Measurements from ENCODE around the gene TAF3. TPM values are rescaled to one million over a fixed set of nuclear protein-coding genes. Genes with fewer than 3 reads are reported as not detected.
"Not testable (repeated sequence)": the region's sequence is repeated elsewhere in the genome, so short reads cannot be mapped to it uniquely, and the experiment has no call there.

TAF3 gene, protein sequence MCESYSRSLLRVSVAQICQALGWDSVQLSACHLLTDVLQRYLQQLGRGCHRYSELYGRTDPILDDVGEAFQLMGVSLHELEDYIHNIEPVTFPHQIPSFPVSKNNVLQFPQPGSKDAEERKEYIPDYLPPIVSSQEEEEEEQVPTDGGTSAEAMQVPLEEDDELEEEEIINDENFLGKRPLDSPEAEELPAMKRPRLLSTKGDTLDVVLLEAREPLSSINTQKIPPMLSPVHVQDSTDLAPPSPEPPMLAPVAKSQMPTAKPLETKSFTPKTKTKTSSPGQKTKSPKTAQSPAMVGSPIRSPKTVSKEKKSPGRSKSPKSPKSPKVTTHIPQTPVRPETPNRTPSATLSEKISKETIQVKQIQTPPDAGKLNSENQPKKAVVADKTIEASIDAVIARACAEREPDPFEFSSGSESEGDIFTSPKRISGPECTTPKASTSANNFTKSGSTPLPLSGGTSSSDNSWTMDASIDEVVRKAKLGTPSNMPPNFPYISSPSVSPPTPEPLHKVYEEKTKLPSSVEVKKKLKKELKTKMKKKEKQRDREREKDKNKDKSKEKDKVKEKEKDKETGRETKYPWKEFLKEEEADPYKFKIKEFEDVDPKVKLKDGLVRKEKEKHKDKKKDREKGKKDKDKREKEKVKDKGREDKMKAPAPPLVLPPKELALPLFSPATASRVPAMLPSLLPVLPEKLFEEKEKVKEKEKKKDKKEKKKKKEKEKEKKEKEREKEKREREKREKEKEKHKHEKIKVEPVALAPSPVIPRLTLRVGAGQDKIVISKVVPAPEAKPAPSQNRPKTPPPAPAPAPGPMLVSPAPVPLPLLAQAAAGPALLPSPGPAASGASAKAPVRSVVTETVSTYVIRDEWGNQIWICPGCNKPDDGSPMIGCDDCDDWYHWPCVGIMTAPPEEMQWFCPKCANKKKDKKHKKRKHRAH
- 1 to 10 TPM; 8.0 to 9.3 TPM for total RNA-seq
- long read RNA-seq, partial matches to known transcripts: 13 of 15 reads
- long read RNA-seq, other reads (novel, unspliced or antisense): 2 of 15 reads

GRCh38 chr10:7818295-7819120 is at the start of gene TAF3:
TAF3 (plus strand) TSS chr10:7818505; CDS start chr10:7818710, 205 bp downstream.
- ATAC-seq (peak; percentile 94 to 95), DNase-seq (peak; percentile 94)
- intact Hi-C loops (cut with DNase I): no loop called here

DNA sequence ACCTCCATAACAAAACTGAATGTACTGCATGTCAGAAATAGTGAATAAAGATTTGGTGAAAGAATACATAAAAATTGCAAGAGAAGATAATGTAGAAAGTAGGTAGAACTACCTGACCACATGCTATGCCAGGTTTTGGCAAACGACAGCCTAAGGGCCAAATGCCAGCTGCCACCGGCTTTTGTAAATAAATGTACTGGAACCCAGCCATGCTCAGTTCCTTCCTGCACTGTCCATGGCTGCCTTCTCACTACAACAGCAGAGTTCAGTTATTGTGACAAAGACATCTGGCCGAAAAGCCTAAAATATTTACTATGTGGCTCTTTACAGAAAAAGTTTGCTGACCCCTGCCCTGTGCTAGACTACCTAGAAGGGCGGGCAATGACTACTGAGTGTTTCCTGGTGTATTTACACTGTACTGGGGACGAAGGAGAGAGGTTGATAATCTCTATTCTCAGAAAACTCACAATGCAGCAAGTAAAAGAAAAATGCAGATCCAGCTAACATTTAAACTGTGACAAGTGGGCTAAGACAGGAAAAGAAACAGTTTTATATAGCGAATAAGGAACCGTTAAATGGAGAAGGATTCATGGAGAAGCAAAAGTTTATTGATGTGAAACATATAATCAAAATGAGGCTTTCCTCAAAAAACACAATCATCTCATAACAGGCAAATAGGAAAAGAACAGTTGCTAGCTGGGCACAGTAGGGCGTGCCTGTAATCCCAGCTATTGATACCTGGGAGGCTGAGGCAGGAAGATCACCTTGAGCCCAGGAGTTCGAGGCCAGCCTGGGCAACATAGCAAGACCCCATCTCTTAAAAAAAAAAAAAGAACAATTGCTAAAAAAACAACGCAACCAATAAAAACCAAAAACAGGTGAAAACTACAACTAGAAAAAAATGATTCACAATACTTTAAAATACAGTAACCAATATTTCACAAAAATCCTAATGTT is 44.2 kb upstream of the TAF3 start:
- ATAC-seq (peak in 1 of 2 donors; percentile 47), DNase-seq (no peak)
- intact Hi-C loops (cut with DNase I): no loop called here

- intact Hi-C loops (cut with DNase I): no loop called here
- DNase-seq: no peak
- no peak for ATAC-seq
These were observed 41.5 kb upstream of the TAF3 start for GRCh38 chr10:7776777-7777176.

DNA sequence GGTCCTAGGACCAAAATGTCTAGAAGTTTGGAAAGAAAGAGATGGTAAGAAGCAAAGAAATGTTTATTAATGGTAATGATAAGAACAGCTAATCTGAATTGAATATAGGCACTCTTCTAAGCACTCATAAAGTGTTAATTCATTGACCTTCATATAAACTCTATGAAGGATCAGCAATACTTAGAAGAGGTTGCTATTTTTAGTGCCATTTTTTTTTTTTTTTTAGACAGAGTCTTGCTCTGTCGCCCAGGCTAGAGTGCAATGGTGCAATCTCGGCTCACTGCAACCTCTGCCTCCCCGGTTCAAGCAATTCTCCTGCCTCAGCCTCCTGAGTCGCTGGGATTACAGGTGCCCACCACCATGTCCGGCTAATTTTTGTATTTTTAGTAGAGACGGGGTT is 36.1 kb upstream of the TAF3 start:
- intact Hi-C loops (cut with DNase I); DNase-seq; ATAC-seq: not testable (repeated sequence)

DNA sequence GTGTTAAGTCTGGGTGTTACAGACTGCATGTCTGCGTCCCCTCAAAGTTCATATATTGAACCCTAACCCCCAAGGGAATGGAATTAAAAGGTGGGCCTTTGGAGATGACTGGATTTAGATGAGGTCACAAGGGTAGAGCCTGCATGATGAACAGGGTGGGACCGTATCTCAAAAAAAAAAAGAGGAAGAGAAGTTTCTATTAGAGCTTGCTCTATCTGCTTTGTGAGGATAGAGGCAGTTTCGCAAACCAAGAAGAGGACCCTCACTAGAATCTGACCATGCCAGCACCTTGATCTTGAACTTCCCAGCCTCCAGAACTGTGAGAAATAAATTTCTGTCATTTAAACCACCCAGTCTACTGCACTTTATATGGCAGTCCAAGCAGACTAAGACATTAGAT is 31.9 kb upstream of the TAF3 start:
- DNase-seq: no peak
- ATAC-seq: no peak
- intact Hi-C loops (cut with DNase I): no loop called here

GRCh38 chr10:7787150-7787856 is 31.0 kb upstream of the TAF3 start:
- ATAC-seq: peak in 1 of 2 donors; percentile 25
- DNase-seq: no peak
- intact Hi-C loops (cut with DNase I): no loop called here

DNA sequence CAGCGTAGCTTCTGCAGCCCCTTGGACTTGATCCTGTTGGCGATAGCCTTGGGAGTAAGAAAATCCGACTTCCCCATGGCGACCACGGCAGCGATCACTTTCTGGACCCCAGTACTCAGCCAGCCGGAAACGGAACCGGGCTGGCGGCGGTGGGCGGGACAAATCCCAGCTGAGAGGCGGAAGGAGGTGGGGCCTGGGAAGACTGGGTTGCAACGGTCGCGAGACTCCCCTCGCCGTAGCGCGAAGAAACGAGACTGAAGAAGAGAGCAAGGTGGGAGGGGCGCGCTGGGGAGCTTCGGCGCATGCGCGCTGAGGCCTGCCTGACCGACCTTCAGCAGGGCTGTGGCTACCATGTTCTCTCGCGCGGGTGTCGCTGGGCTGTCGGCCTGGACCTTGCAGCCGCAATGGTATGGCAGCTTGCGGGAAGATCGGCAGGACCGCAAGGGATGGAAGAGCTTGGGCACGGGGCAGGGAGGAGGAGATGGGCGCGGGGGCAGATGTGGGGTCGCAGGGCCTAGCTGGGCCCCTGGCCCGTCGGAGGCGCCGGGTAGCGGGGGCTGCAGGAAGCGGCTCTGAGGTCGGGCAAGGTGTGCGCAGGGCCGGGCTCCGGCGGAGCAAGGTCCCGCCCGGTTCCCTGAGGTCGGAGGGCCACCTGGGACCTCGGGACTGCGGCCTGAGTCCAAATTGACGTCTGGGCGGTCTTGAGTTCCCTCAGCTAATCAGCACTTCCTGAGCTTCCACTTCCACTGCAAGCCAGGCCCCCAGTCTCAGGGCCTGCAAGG is 30.3 kb upstream of the TAF3 start, which contains the start of the genes ATP5F1C and KIN:
Gene ATP5F1C (plus strand): TSS at position 321 of the 782 bp plus-strand sequence. CDS start 31 bp downstream, at position 352.
Gene KIN (minus strand): TSS at position 137 of the 782 bp plus-strand sequence. CDS start 60 bp downstream, at position 77.
- DNase-seq (peak; percentile 98), ATAC-seq (peak; percentile 98)
- intact Hi-C loops (cut with DNase I): no loop called here

GRCh38 chr10:7788639-7789286 is 29.5 kb upstream of the TAF3 start:
- ATAC-seq: no peak
- intact Hi-C loops (cut with DNase I): no loop called here
- no peak for DNase-seq

GRCh38 chr10:7789390-7789789 is 28.9 kb upstream of the TAF3 start:
- intact Hi-C loops (cut with DNase I): no loop called here
- ATAC-seq: peak in 1 of 2 donors; percentile 10
- peak; percentile 48 for DNase-seq

DNA sequence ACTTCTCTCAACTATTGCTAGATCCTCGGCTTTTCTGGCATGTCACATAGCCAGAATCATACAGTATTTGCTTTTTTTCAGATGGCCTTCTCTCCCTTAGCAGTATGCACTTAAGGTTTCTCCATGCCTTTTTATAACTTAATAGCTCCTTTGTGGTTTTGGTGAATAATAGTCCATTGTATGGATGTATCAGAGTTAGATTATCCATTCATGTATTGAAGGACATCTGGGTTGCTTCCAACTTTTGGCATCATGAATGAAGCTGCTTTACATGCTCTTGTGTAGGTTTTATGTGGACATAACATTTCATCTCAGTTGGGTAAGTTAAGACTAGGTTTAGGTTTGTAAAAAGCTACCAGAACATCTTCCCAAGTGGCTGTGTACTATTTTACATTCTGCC is 25.8 kb upstream of the TAF3 start:
- DNase-seq (no peak), ATAC-seq (no peak)
- intact Hi-C loops (cut with DNase I): no loop called here

GRCh38 chr10:7794251-7795026 is 23.9 kb upstream of the TAF3 start:
- intact Hi-C loops (cut with DNase I): no loop called here
- DNase-seq (no peak), ATAC-seq (no peak)

GRCh38 chr10:7795605-7796004 is 22.7 kb upstream of the TAF3 start:
- DNase-seq (no peak), ATAC-seq (peak; percentile 93)
- intact Hi-C loops (cut with DNase I): no loop called here

- DNase-seq (no peak), ATAC-seq (peak; percentile 39 to 86)
- intact Hi-C loops (cut with DNase I): no loop called here
These were observed 20.7 kb upstream of the TAF3 start for GRCh38 chr10:7797582-7797981.

GRCh38 chr10:7802606-7803005 is 15.7 kb upstream of the TAF3 start:
- intact Hi-C loops (cut with DNase I): no loop called here
- no peak for ATAC-seq
- DNase-seq: no peak

GRCh38 chr10:7804216-7804615 is 14.1 kb upstream of the TAF3 start:
- no peak for ATAC-seq
- DNase-seq: no peak
- intact Hi-C loops (cut with DNase I): no loop called here
